Activated T-helper 17 cell treated with anti-CD3 and anti-CD28 coated beads, Interleukin-2, amount 50 U/mL, for 72 hours (primary cell): ENCODE measurements around the gene GRIPAP1. TPM values are rescaled to one million over a fixed set of nuclear protein-coding genes. Genes with fewer than 3 reads are reported as not detected.

Experiments used
- ATAC-seq: fragments of 150-1000 bp; cut with Tn5 transposase; replicated peaks from 2 replicates; pipeline ENCODE4 v1.10.0; 2021; ENCODE audit warnings: mild to moderate bottlenecking, moderate library complexity
- H3K27ac Mint-ChIP-seq: one replicate; pipeline ENCODE4 v1.8.0; 2022; ENCODE audit warnings: mixed read lengths
- H3K27me3 Mint-ChIP-seq: one replicate; pipeline ENCODE4 v1.8.0; 2022; ENCODE audit warnings: mixed read lengths
- H3K36me3 Mint-ChIP-seq: one replicate; pipeline ENCODE4 v1.8.0; 2022; ENCODE audit warnings: low read depth, mild to moderate bottlenecking, mixed read lengths
- H3K4me1 Mint-ChIP-seq: one replicate; pipeline ENCODE4 v1.8.0; 2022; ENCODE audit warnings: mixed read lengths
- H3K4me3 Mint-ChIP-seq: one replicate; pipeline ENCODE4 v1.8.0; 2022; ENCODE audit warnings: mild to moderate bottlenecking, mixed read lengths
- H3K9me3 Mint-ChIP-seq: one replicate; pipeline ENCODE4 v1.8.0; 2022; ENCODE audit warnings: mixed read lengths
- total RNA-seq, 2 donors: library from RNA; stranded (reverse); gene quantifications; one replicate each; pipeline ENCODE4 v1.2.3, GENCODE V29; 2022

Gene GRIPAP1
- total RNA-seq, 2 donors from 2014 or later: 88.0 to 126 TPM

DNA sequence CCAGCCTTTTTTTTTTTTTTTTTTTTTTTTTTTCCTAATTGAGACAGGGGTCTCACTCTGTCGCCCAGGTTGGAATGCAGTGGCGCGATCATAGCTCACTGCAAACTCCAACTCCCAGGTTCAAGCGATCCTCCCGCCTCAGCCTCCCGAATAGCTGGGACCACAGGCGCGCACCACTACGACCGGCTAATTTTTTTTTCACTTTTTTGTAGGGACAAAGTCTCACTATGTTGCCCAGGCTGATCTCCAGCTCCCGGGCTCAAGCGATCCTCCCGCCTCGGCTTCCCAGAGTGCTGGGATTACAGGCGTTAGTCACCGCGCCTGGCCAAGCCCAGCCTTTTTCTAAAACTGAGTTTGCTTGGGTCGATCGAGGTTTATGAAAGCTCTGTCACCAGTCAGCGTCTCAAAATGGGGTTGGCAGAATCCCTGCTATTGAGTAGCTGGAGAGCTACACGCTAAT lies 43.4 kb downstream of the GRIPAP1 start:
- ATAC-seq: peak; percentile 10

DNA sequence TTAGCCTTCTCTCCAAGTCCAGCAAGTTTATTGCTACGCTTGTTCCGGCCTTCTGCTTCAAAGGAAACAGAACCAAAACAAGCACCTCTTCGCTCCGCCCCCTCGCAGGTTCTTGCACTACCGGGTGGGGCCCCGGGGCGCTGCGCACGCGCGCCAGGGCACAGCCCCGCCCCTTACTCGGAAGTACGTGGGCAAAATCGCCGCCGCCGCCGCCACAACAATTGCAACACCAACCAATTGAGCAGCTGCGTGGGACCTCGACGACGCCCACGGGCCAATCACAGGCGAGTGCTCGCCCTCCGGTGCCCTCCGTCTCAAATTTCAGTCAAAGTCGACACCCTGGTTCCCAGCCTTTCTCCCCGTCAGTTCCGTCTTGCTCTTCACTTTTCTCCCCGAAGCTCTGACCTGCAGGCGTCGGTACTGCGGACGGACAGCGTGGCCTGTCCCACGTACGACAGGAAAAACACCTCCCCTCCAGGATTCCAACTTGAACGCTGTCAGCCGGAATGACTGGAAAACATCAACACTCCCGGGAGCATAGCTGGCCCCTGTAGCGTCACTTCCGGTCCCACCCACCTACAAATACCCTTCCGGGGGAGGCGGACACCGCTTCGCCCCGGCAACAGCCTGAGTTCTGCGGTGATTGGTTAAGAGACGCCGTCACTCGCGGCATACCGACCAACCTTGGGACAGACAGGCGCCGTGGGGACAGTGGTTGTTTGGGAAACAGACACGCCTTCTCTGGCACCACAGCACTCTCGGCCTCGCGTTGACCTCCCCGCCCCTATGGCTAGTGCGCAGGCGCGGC lies 44.0 kb downstream of the GRIPAP1 start:
- no peaks in the 10 kb centered on the region for H3K9me3 Mint-ChIP-seq
- peak; percentile 91 for ATAC-seq
- H3K4me3 Mint-ChIP-seq: peak overlapping the region; percentile 95
- H3K36me3 Mint-ChIP-seq: peaks cover 46% of the 10 kb centered on the region
- H3K27me3 Mint-ChIP-seq: no peaks in the 10 kb centered on the region
- H3K4me1 Mint-ChIP-seq: peaks cover 12% of the 10 kb centered on the region
- peak overlapping the region; percentile 99 for H3K27ac Mint-ChIP-seq

More for the DNA sequence above, 43.4 kb downstream of the GRIPAP1 start:
- peaks cover 12% of the 10 kb centered on the region for H3K4me1 Mint-ChIP-seq
- peak overlapping the region; percentile 99 for H3K27ac Mint-ChIP-seq
- peak overlapping the region; percentile 95 for H3K4me3 Mint-ChIP-seq
- H3K27me3 Mint-ChIP-seq: no peaks in the 10 kb centered on the region
- H3K36me3 Mint-ChIP-seq: peaks cover 40% of the 10 kb centered on the region
- H3K9me3 Mint-ChIP-seq: no peaks in the 10 kb centered on the region

DNA sequence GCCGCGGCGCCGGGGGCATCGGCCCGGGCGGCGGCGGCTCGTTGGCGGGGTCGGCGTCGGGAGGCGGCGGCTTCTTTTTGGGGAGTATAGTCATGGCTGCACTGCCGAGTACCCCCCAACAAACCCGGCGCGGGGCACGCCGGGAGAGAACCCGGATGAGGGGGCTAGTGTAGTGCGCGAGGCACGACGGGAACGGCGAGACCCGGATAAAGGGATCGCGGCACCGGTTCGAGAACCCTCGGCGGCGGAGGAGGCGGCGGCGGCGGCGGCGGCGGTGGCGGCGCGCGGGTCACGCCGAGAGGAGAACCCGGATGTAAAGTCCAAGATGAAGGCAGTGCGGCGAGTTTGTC lies 44.6 kb downstream of the GRIPAP1 start, which contains the start of gene OTUD5:
OTUD5 (minus strand) TSS at position 131 of the 350 bp plus-strand sequence; CDS start at position 94, 37 bp downstream.
- H3K36me3 Mint-ChIP-seq: peaks cover 49% of the 10 kb centered on the region
- peak within 1 kb of the TSS; percentile 95 for H3K4me3 Mint-ChIP-seq
- peak; percentile 52 for ATAC-seq
- peaks cover 12% of the 10 kb centered on the region for H3K4me1 Mint-ChIP-seq
- H3K27ac Mint-ChIP-seq: peak within 1 kb of the TSS; percentile 99
- H3K27me3 Mint-ChIP-seq: no peaks in the 10 kb centered on the region
- H3K9me3 Mint-ChIP-seq: no peaks in the 10 kb centered on the region

DNA sequence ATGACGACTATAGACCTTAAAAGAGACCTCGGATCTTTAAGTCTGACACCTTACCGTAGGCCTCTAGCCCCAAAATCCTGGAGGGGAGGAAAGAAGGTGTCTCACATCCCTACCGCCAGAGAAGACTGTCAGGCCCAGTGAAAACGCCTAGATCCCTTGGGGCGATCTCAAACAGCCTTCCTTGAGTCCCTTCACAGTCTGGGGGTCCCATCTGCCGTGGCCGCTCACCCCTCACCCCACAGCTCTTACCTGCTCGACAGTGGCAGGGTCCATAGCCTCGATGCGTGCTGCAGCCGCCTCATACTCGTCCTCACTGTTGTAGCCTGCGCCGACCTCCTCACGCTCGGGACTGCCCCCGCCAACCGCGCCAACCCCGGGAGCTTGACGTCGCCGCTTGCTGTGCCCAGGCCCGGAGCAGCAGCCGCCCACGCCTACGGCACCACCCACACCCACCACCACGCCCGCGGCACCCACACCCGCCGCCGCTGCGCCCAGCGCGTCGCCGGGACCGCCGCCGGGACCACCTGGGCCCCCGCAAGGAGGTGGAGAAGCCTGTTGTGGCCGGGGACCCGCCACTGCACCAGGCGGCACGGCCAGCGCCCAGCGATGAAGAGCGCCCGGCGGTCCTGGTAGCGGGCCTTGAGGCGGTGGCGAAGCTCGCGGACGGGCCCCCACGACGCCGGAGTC lies 45.2 kb downstream of the GRIPAP1 start:
- no peaks in the 10 kb centered on the region for H3K27me3 Mint-ChIP-seq
- peaks cover 55% of the 10 kb centered on the region for H3K36me3 Mint-ChIP-seq
- H3K4me3 Mint-ChIP-seq: peak overlapping the region; percentile 95
- H3K27ac Mint-ChIP-seq: peak overlapping the region; percentile 78
- H3K9me3 Mint-ChIP-seq: no peaks in the 10 kb centered on the region
- peak; percentile 15 for ATAC-seq
- peaks cover 12% of the 10 kb centered on the region for H3K4me1 Mint-ChIP-seq

DNA sequence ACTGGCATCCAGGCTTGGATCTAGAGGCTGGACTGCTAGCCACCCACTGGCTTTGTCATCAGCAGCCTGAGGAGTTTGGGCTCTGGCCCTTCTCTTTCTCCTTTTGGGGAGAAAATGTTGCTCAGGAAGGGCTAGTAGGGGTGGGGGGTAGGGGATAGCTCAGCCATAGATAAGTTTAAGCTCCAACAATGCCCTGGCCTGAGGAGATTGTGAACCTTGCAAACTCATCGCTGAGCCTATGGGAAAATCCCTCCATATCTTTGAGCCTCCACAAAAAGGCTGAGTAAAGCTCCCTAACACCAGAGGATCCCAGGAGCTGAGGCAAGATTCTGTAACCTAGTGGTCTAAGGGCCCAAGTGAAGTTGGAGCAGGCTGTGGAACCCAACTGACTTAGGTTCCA lies 53.5 kb downstream of the GRIPAP1 start:
- H3K36me3 Mint-ChIP-seq: peaks cover 68% of the 10 kb centered on the region
- H3K4me1 Mint-ChIP-seq: peaks cover 13% of the 10 kb centered on the region
- H3K27me3 Mint-ChIP-seq: no peaks in the 10 kb centered on the region
- no peak overlapping the region for H3K4me3 Mint-ChIP-seq
- no peak overlapping the region for H3K27ac Mint-ChIP-seq
- no peak for ATAC-seq
- H3K9me3 Mint-ChIP-seq: no peaks in the 10 kb centered on the region

DNA sequence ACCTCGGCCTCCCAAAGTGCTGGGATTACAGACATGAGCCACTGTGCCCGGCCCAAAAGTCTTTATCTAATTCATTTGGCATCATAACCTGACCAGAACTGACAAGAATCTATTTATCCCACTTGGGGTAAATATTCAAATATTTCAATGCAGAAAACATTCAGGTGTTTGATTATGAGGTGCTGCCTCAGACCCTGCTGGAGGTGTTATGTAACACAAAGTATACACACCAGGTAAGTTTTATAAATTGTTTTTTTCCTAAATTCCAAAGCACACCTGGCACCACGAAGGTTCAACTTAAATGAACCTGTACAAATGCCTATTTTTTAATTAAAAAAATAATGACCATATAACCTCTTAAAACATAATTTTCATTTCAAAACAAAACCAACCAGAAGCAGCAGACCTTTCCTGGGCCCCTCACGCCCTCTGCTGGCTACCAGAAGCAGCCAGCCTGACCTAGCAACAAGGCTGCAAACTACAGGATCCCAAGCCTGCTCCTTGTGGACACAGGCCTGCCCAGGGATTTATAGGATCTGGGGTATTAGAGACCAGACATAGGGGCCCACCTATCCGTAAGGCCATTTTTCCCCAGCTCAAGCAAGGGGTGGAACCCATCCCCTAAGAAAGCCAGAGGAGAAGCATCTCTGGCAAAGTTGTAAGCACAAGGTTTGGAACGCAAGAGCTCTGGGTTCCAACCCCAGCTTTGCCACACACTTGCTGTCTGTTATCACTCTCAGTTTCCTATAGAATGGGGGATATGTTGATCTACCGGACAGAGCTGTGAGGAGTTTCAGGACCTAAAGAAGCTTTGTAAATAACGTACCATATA lies 56.3 kb downstream of the GRIPAP1 start:
- Mint-ChIP-seq H3K4me3 (peak overlapping the region; percentile 55), H3K27ac (peak overlapping the region; percentile 73), H3K36me3 (peaks cover 69% of the 10 kb centered on the region), H3K27me3 (no peaks in the 10 kb centered on the region), H3K9me3 (no peaks in the 10 kb centered on the region), H3K4me1 (peaks cover 30% of the 10 kb centered on the region)
- ATAC-seq: no peak

DNA sequence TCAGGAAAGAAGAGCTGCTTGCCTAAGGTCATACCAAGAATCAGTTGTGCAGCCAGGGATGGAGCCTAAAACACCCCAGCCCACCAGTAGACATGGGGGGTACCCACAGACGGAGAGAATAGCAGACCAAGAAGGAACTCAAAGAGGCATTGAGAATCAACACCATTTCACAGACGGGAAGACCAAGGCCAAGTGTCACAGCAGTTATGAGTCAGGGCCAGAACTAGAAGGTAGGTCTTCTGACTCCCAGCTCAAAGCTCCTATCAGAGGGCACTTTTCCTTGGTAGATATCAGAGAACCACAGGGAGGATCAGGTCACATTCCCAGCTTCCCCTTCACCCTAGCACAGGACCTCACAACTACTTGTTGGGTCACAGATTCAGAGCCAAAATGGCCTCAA lies 59.2 kb downstream of the GRIPAP1 start:
- ATAC-seq: peak; percentile 23
- Mint-ChIP-seq H3K27me3 (no peaks in the 10 kb centered on the region), H3K9me3 (no peaks in the 10 kb centered on the region), H3K4me3 (peak overlapping the region; percentile 93), H3K36me3 (peaks cover 85% of the 10 kb centered on the region), H3K27ac (peak overlapping the region; percentile 96), H3K4me1 (peaks cover 42% of the 10 kb centered on the region)

DNA sequence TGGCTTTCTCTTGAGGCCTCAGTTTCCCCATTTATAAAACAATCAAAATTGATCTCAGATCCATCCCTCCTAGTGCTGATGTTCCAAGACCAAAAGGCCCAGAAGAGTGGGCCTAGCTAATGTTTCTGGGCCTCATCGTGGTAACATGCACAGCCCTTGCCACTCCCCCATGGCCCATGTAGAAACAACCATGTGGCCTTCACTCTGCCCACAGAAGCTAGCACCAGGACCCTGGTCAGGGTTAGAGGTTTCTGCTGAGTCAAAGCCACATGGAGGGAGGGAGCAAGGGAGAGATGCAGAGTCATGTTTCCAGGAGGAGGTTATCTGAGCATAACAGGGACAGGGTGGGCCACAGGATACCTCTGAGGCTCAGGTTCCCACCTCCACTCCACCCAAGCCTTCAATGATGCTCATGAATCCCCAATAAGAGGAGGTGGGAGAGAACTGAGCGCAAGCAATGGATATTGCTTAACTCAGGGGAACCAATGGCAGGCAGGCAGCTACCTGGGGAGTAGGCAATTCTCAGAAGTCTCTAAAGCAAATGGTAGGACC lies 61.6 kb downstream of the GRIPAP1 start:
- H3K4me1 Mint-ChIP-seq: peaks cover 41% of the 10 kb centered on the region
- peak overlapping the region; percentile 96 for H3K27ac Mint-ChIP-seq
- peak overlapping the region; percentile 93 for H3K4me3 Mint-ChIP-seq
- peaks cover 91% of the 10 kb centered on the region for H3K36me3 Mint-ChIP-seq
- H3K27me3 Mint-ChIP-seq: no peaks in the 10 kb centered on the region
- H3K9me3 Mint-ChIP-seq: no peaks in the 10 kb centered on the region
- ATAC-seq: no peak

DNA sequence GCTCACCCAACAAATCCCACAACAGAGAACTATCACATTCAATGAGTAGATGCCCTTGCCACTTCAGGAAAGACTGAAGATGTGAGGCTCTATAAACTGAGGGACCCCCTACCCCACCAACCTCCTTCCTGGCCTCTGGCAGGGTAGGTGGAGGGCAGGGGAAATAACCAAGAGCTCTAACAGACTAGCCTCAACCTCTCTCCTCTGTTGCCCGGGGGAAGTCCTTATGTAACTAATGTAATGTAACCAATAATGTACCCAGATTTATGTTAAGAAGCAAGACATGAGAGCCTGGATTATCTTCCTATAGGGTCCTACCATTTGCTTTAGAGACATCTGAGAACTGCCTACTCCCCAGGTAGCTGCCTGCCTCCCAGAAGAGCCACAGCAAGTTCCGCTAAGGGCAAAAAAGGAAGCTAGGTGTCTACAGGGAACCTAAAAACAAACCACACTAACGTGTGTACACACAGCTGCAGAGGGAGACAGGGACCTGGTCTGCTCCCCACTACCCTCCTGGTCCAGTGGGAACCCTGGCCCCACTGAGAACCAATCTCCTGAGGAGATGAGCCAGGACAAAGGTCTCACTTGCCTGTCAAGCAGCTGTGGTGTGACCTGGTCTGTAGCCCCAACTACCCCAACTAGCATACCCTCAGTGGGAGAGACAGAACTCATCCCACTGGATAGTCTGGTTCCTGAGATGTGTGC lies 62.4 kb downstream of the GRIPAP1 start:
- H3K9me3 Mint-ChIP-seq: no peaks in the 10 kb centered on the region
- peaks cover 46% of the 10 kb centered on the region for H3K4me1 Mint-ChIP-seq
- H3K27me3 Mint-ChIP-seq: no peaks in the 10 kb centered on the region
- ATAC-seq: no peak
- peak overlapping the region; percentile 96 for H3K27ac Mint-ChIP-seq
- peak overlapping the region; percentile 93 for H3K4me3 Mint-ChIP-seq
- H3K36me3 Mint-ChIP-seq: peaks cover 98% of the 10 kb centered on the region

DNA sequence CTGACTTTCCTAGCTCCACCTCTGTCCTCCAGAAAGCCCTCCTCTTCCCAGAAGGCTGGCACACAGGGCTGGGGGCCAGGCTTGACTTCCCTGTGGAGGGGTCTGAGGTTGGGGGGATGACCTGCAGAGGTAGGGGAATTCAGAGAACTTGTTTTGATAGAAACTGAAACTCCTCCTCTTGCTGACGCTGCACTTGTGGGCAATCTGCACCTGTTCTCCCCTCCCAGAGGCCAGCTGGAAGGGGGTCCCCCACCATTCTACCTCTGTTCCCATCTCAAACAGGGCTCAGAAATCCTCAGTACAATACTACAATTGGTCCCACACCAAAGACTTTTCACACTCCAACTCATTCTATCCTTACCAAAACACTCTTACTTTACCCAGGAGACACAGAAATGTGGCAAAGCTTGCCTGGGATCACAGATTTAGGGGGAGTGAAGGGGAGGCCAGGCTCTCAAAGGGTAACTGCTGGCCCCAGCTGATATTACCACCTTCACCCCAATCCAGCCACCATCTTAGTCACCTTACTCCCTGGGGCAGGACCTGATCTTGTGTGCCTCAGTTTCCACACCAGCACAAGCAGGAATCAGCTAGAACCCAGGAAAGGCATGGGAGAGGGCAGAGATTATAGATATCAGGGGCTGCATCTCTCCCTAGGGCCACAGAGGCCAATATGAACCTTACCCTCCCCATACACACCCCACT lies 63.2 kb downstream of the GRIPAP1 start:
- peak; percentile 53 for ATAC-seq
- peaks cover 98% of the 10 kb centered on the region for H3K36me3 Mint-ChIP-seq

DNA sequence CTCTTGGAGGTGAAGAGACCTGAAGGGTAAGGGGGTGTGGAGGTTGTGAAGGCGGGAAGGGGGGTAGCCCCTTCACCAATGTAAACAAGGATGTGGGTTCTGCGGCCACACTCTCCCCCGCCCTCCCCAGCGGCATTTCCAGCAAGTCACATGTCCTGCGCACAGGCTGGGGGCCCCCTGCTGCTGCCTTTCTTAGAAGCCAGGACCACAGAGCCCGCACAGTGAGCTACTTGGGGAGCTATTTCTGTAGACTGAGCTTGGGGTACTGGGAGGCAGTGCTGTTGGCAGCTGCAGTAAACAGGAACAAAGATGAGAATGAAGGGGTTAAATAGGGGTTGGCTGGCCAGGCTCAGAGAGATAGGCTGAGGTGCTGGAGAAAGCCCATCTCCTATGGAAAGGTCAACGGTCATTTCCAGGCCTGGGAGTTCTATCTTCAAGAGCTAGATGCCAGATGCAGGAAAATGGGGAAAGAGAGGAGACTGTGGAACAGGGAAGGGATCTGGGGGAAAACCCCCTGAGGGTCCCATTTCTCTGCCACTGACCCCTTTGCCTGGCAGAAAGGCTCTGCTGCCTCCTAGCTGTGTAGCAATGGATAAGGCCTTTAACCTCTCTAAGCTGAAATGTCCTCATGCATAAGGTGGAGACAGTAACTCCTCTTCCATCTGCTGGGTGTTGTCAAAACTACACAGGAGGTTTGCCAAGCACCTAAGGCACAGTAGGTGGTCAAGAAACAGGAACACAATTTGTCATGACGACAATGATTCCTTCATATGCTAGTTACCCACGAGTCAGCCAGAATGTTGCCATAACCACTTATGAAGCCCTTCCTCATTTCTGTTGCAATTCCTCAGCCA lies 64.8 kb downstream of the GRIPAP1 start:
- no peaks in the 10 kb centered on the region for H3K27me3 Mint-ChIP-seq
- peak overlapping the region; percentile 93 for H3K4me3 Mint-ChIP-seq
- no peaks in the 10 kb centered on the region for H3K9me3 Mint-ChIP-seq
- peaks cover 96% of the 10 kb centered on the region for H3K36me3 Mint-ChIP-seq
- H3K4me1 Mint-ChIP-seq: peaks cover 44% of the 10 kb centered on the region
- ATAC-seq: peak; percentile 61
- H3K27ac Mint-ChIP-seq: peak overlapping the region; percentile 96

More for the DNA sequence above, 63.2 kb downstream of the GRIPAP1 start:
- Mint-ChIP-seq H3K9me3 (no peaks in the 10 kb centered on the region), H3K27me3 (no peaks in the 10 kb centered on the region), H3K4me1 (peaks cover 49% of the 10 kb centered on the region), H3K4me3 (peak overlapping the region; percentile 93), H3K27ac (peak overlapping the region; percentile 96)

DNA sequence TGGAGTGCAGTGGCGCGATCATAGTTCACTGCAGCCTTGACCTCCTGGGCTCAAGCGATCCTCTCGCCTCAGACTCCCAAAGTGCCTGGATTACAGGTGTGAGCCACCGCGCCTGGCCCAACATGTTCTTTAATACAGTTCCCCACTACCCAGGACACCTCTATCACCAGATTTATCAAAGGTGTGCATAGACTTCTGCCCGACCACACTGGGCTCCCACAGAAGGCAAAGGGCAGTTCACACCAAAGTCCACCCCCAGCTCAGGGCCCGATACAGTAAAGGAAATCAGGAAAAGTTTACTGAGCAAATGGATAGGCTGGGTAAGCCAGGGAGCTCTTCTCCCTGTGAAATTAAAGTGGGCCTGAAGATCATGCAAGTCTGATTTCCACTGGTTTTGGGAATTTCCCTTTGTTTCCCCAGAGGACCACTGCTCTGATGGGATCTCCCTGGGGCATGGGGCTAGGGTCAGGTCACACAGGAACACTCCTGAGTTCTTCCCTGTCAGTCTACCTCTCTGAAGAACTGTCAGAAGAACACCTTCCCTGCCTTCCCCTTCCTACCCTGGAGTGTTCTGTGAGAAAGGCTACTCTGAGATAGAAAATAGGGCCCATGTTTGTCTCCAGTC lies 65.5 kb downstream of the GRIPAP1 start:
- peak; percentile 4 for ATAC-seq
- Mint-ChIP-seq H3K4me1 (peaks cover 37% of the 10 kb centered on the region), H3K36me3 (peaks cover 88% of the 10 kb centered on the region), H3K9me3 (no peaks in the 10 kb centered on the region), H3K27me3 (no peaks in the 10 kb centered on the region), H3K4me3 (peak overlapping the region; percentile 93), H3K27ac (peak overlapping the region; percentile 96)
